ENCODE data around the gene MGMT.

MGMT gene

DNA sequence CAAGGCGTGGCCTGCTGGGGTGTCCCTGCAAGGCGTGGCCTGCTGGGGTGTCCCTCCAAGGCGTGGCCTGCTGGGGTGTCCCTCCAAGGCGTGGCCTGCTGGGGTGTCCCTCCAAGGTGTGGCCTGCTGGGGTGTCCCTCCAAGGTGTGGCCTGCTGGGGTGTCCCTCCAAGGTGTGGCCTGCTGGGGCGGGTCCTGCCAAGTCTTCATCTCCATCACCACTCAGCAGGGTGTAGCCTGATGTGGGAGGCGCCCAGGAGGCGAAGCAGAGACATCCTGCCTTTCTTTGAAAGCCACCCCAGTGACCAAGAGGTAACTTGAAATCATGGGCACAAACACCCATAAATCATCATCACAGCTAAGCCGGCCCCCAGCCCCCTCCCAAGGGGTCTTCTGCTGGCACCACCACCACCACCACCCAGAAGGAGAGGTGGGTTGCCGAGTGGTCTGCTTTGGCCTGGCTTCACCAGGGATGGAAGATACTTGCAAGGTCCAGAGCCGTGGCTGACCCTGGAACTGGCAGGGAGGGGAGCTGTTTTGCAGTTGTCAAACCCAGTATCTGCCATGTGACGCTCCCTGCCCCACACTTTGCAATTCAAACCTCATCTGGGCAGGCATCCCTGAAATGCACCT lies 306.4 kb downstream of the MGMT start:
- 91 to 92% methylated on average over 11 of the region's 11 CpGs for WGBS, 2 experiments
- Histone ChIP-seq H3K4me3 (ENCODE audit: insufficient read depth, low read depth, low read length) (no peak overlapping the region), H3K36me3 (ENCODE audit: control insufficient read depth, insufficient read depth, low read length) (no peaks in the 10 kb centered on the region)

DNA sequence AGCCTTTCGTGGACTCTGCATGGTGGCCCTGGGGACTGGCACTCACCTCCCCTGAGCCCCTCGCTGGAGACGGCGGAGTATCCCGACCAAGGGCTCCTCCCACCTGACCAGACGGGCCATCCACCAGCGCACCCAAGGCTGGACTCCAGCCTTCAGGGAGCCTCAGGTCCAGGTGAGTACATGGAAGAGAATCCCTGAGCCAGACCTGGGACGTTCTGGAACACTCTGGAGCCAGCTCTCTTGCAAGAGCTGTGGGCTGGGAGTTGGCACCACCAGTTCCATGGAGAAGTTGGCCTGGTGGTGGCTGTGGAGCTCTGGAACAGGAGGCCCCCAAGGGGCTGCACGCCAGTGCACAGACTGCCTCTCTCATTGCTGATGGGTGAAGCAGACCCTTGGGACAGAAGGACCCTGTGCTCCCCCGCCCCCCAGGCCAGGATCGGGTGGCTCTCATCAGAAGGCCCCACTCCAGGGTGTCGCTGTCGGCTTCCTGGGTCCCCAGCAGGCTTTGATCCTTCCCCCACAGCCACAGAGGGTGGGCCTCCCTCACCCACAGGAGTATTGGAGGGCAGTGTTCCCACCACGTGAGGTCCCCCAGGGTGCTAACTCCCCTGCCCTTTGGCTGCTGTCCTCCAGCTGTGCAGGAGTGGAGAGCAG lies 307.2 kb downstream of the MGMT start:
- Histone ChIP-seq H3K27ac (ENCODE audit: insufficient read depth, low read depth, low read length, poor library complexity, severe bottlenecking) (no peak overlapping the region), H3K36me3 (ENCODE audit: control insufficient read depth, insufficient read depth, low read length) (no peaks in the 10 kb centered on the region), H3K4me3 (ENCODE audit: insufficient read depth, low read depth, low read length) (no peak overlapping the region), H3K4me1 (ENCODE audit: control insufficient read depth, insufficient read depth, low read length) (no peaks in the 10 kb centered on the region), H3K27me3 (ENCODE audit: control insufficient read depth, insufficient read depth, low read length, poor library complexity, severe bottlenecking) (no peaks in the 10 kb centered on the region), H3K9me3 (ENCODE audit: control insufficient read depth, low read length) (no peaks in the 10 kb centered on the region)
- 94 to 95% methylated on average over 14 of the region's 14 CpGs for WGBS, 2 experiments

More for the DNA sequence above, 306.4 kb downstream of the MGMT start:
- Histone ChIP-seq H3K27ac (ENCODE audit: insufficient read depth, low read depth, low read length, poor library complexity, severe bottlenecking) (no peak overlapping the region), H3K9me3 (ENCODE audit: control insufficient read depth, low read length) (no peaks in the 10 kb centered on the region), H3K4me1 (ENCODE audit: control insufficient read depth, insufficient read depth, low read length) (no peaks in the 10 kb centered on the region), H3K27me3 (ENCODE audit: control insufficient read depth, insufficient read depth, low read length, poor library complexity, severe bottlenecking) (no peaks in the 10 kb centered on the region)

DNA sequence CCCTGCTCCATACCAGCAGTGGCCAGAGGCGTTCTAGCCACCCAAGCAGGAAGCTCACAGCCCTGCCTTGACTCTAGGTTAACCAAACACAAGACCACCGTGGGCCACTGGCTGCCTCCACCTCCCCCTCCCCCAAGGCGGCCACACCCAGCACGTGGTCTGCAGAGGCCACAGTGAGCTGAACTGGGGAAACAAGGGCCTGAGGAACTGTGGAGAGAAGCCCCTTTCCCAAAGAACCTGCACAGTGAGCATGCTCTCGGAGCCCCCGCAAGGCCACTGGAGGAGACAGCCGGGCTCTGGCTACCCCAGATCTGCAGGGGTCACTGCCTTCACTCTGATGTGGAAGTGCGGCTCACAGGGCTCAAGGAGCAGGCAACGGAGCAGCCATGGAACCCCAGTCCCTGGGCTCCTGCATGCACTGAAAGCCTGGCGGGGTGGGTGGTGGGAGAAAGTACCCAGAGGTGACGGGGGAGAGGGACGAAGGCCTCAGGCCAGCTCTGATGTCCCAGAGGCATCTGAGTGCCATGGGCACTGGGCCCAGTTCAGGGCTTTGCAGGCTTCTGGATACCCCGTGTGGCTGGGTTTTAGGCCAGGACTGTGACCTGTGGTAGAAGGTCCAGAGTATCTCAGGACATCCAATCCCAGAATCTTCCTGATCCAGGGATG lies 307.8 kb downstream of the MGMT start:
- Histone ChIP-seq H3K4me3 (ENCODE audit: insufficient read depth, low read depth, low read length) (no peak overlapping the region), H3K4me1 (ENCODE audit: control insufficient read depth, insufficient read depth, low read length) (no peaks in the 10 kb centered on the region), H3K27me3 (ENCODE audit: control insufficient read depth, insufficient read depth, low read length, poor library complexity, severe bottlenecking) (no peaks in the 10 kb centered on the region), H3K27ac (ENCODE audit: insufficient read depth, low read depth, low read length, poor library complexity, severe bottlenecking) (no peak overlapping the region), H3K36me3 (ENCODE audit: control insufficient read depth, insufficient read depth, low read length) (no peaks in the 10 kb centered on the region), H3K9me3 (ENCODE audit: control insufficient read depth, low read length) (no peaks in the 10 kb centered on the region)
- WGBS, 2 experiments, result 94 to 98% methylated on average over 13 of the region's 13 CpGs

DNA sequence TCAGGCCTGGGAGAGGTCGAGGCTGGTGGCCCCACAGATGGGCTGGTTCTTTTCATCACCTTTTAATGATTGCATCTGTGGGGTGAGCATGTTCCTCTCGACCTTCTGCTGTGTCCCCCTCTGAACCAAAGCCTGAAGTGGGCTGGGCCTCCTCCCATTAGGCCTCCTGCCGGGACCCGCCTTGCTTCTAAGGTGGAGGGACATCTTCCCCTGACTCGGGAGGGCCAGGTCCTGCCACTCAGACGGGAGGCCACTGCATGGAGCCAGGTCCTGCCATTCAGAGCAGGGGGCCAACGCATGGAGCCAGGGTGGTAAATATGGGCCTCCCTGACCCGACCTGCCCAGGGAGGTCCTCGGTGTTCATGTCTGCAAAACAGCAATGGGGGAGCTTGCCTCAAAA lies 308.6 kb downstream of the MGMT start:
- Histone ChIP-seq H3K4me3 (ENCODE audit: insufficient read depth, low read depth, low read length) (no peak overlapping the region), H3K27me3 (ENCODE audit: control insufficient read depth, insufficient read depth, low read length, poor library complexity, severe bottlenecking) (no peaks in the 10 kb centered on the region), H3K4me1 (ENCODE audit: control insufficient read depth, insufficient read depth, low read length) (no peaks in the 10 kb centered on the region), H3K36me3 (ENCODE audit: control insufficient read depth, insufficient read depth, low read length) (no peaks in the 10 kb centered on the region), H3K9me3 (ENCODE audit: control insufficient read depth, low read length) (no peaks in the 10 kb centered on the region), H3K27ac (ENCODE audit: insufficient read depth, low read depth, low read length, poor library complexity, severe bottlenecking) (no peak overlapping the region)
- WGBS, 2 experiments, result 85 to 91% methylated on average over 9 of the region's 9 CpGs

DNA sequence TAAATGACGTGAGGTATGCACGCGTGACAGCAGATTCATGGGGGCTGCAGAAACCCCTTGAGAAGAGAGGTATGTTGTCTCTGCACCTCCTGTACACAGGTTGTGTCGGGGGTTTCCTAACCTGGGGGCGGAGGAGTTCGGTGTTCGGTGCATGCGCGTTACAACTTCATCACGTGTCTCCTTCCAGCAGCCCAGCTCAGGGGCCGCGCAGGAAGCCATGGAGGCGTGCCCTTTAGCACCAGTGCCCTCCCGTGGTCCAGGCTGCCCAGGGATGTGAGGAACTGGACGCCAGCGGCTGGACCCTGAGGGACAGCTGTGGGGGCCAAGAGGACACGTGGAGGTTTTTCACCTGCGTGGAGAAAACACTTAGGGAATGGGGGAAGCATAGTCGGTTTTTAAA lies 310.6 kb downstream of the MGMT start:
- 88 to 91% methylated on average over 19 of the region's 19 CpGs for WGBS, 2 experiments
- Histone ChIP-seq H3K27ac (ENCODE audit: insufficient read depth, low read depth, low read length, poor library complexity, severe bottlenecking) (no peak overlapping the region), H3K27me3 (ENCODE audit: control insufficient read depth, insufficient read depth, low read length, poor library complexity, severe bottlenecking) (no peaks in the 10 kb centered on the region), H3K9me3 (ENCODE audit: control insufficient read depth, low read length) (no peaks in the 10 kb centered on the region), H3K4me3 (ENCODE audit: insufficient read depth, low read depth, low read length) (no peak overlapping the region), H3K36me3 (ENCODE audit: control insufficient read depth, insufficient read depth, low read length) (no peaks in the 10 kb centered on the region), H3K4me1 (ENCODE audit: control insufficient read depth, insufficient read depth, low read length) (no peaks in the 10 kb centered on the region)

DNA sequence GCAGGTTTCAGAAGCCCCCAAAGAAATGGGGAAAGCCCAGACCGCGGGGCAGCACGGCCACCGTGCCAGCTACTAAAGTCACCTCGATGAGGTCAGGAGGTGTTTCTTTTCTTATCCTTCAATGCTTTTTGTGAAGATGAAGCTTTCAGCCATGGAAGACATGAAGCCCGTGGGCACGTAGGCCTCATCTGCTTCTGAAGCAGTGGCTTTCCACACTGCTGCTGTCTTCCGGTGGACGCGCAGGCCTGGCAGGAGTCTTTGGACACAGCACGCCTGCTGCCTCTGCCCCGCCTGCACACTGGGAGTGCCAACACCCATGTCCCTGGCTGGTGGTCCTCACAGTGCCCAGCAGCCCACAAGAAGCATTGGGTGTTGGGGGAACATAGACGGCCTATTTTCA lies 311.5 kb downstream of the MGMT start:
- WGBS, 2 experiments, result 95 to 97% methylated on average over 13 of the region's 13 CpGs
- Histone ChIP-seq H3K27ac (ENCODE audit: insufficient read depth, low read depth, low read length, poor library complexity, severe bottlenecking) (no peak overlapping the region), H3K9me3 (ENCODE audit: control insufficient read depth, low read length) (no peaks in the 10 kb centered on the region), H3K4me1 (ENCODE audit: control insufficient read depth, insufficient read depth, low read length) (no peaks in the 10 kb centered on the region), H3K36me3 (ENCODE audit: control insufficient read depth, insufficient read depth, low read length) (no peaks in the 10 kb centered on the region), H3K27me3 (ENCODE audit: control insufficient read depth, insufficient read depth, low read length, poor library complexity, severe bottlenecking) (no peaks in the 10 kb centered on the region), H3K4me3 (ENCODE audit: insufficient read depth, low read depth, low read length) (no peak overlapping the region)

DNA sequence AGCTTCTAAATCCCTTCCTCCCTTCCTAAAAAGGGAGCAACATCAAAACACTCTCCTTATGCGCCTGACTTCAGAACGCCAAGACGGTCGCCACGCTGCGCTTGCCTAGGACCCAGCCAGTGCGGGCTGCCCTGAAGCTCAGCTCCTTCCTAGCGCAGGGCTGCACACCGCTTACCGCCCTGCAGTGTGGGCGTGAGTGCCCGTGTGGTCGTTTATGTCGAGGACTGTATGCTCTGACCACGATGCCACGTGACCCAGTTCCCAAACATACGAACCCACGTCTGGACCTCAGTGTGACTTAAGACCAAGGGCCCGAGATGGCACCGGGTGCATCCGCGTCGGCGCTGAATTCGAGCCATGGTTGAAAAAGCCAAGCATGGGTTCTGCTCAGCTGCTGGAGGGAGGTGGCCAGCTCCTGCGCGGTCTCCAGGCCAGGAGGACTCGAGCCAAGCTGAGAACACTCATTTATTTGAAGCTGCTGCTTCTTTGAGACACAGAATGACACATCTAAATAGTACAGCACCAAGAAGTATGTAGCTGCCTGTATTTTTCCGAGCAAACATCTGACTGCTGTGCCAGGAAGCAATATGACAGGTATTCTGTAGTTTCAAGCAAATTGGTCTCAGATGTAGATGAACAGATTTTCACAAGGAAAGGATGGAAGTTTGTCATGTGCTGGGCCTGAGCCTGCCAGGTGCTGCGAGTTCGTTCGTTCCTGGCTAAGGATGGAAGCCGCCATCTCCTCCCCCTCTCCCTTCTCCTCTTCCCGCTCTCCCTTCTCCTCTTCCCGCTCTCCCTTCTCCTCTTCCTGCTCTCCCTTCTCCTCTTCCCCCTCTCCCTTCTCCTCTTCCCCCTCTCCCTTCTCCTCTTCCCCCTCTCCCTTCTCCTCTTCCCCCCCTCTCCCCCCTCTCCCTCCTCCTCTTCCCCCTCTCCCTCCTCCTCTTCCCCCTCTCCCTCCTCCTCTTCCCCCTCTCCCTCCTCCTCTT lies 312.4 kb downstream of the MGMT start:
- Histone ChIP-seq H3K9me3 (ENCODE audit: control insufficient read depth, low read length) (no peaks in the 10 kb centered on the region), H3K27ac (ENCODE audit: insufficient read depth, low read depth, low read length, poor library complexity, severe bottlenecking) (no peak overlapping the region), H3K27me3 (ENCODE audit: control insufficient read depth, insufficient read depth, low read length, poor library complexity, severe bottlenecking) (no peaks in the 10 kb centered on the region), H3K4me1 (ENCODE audit: control insufficient read depth, insufficient read depth, low read length) (no peaks in the 10 kb centered on the region), H3K36me3 (ENCODE audit: control insufficient read depth, insufficient read depth, low read length) (no peaks in the 10 kb centered on the region), H3K4me3 (ENCODE audit: insufficient read depth, low read depth, low read length) (no peak overlapping the region)
- WGBS, 2 experiments, result 89 to 91% methylated on average over 34 of the region's 35 CpGs

DNA sequence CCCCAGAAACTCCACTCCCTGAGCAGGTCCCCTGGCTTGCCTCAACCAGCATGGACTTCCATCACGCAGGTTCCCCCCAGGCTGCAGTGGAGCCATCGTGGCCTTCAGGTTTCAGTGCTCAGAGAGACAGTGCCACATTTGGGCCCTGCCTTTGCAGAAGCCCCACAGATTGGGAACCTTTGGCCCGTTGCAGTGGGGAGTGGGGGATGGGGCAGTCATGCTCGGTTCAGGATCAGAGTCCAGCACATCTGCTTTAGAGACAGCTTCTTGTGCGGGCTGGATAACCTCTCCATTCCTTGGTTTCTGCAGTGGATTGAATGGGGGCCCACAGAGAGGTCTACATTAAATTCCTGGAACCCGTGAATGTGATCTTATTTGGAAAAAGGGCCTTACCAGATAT lies 313.2 kb downstream of the MGMT start:
- Histone ChIP-seq H3K4me1 (ENCODE audit: control insufficient read depth, insufficient read depth, low read length) (no peaks in the 10 kb centered on the region), H3K36me3 (ENCODE audit: control insufficient read depth, insufficient read depth, low read length) (no peaks in the 10 kb centered on the region), H3K4me3 (ENCODE audit: insufficient read depth, low read depth, low read length) (no peak overlapping the region), H3K27me3 (ENCODE audit: control insufficient read depth, insufficient read depth, low read length, poor library complexity, severe bottlenecking) (no peaks in the 10 kb centered on the region), H3K27ac (ENCODE audit: insufficient read depth, low read depth, low read length, poor library complexity, severe bottlenecking) (no peak overlapping the region), H3K9me3 (ENCODE audit: control insufficient read depth, low read length) (no peaks in the 10 kb centered on the region)
- WGBS, 2 experiments, result 87 to 89% methylated on average over 6 of the region's 6 CpGs

DNA sequence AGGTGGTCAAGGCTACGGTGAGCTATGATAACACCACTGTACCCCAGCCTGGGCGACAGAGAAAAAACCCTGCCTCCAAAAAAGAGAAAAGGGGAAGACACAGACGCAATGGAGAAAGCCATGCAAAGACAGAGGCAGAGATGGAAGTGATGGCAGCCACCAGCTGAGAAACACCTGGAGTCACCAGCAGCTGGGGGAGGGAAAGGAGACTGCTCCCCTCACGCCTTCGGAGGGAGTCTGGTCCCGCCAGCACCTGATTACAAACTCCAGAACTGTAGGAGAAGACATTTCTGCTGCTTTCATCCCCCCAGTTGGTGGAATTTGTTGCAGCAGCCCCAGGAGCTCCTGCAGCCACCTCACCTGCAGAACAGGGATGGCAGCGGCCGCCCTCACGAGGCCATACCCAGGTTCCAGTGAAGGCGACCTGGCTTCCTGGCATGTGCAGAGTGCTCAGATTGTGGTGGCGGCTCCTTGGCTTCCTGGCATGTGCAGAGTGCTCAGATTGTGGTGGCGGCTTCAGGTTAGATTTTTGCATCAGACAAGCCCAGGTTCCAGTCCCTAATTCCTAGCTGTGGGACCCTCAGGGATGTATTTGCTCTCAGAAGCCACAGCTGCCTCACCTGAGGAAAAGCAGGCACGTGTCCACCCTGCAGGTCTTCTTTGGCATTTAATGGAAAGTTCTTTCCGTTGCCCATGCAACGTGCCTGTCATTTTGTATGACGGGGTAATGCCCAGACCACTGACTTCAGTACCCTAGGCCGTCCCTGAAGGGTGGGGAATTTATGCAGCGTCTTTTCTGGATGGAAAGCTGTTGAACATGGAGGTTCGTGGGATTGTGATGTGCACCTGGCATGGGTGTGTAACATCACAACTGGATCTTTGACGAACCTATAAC lies 314.1 kb downstream of the MGMT start:
- H3K27me3 ChIP-seq (ENCODE audit: control insufficient read depth, insufficient read depth, low read length, poor library complexity, severe bottlenecking), result no peaks in the 10 kb centered on the region
- no peaks in the 10 kb centered on the region for H3K36me3 ChIP-seq (ENCODE audit: control insufficient read depth, insufficient read depth, low read length)
- no peak overlapping the region for H3K4me3 ChIP-seq (ENCODE audit: insufficient read depth, low read depth, low read length)
- H3K27ac ChIP-seq (ENCODE audit: insufficient read depth, low read depth, low read length, poor library complexity, severe bottlenecking), result no peak overlapping the region
- no peaks in the 10 kb centered on the region for H3K4me1 ChIP-seq (ENCODE audit: control insufficient read depth, insufficient read depth, low read length)
- no peaks in the 10 kb centered on the region for H3K9me3 ChIP-seq (ENCODE audit: control insufficient read depth, low read length)
- 92 to 94% methylated on average over 20 of the region's 20 CpGs for WGBS, 2 experiments

Measured in ectodermal cell (in vitro differentiated cells).